DOHH2 (cell line): ENCODE results near the gene ERG.

Source experiments
- H3F3A ChIP-seq: fragments of 200-600 bp; sonication (generic), shearing (Covaris generic); 2 replicates; pipeline ENCODE4 v1.6.0; 2016; ENCODE audit warnings: antibody characterized with exemption, mild to moderate bottlenecking; ENCODE audit not compliant: control insufficient read depth, insufficient read depth
- H3K27ac ChIP-seq: fragments of 200-600 bp; sonication (generic); 2 replicates; pipeline ENCODE4 v1.5.1; 2014; ENCODE audit warnings: low read depth, mild to moderate bottlenecking, low read length, moderate library complexity
- H3K27me3 ChIP-seq: fragments of 200-600 bp; sonication (generic); 2 replicates; pipeline ENCODE4 v1.6.1; 2014; ENCODE audit warnings: mild to moderate bottlenecking, low read length, mixed read lengths; ENCODE audit not compliant: control insufficient read depth
- H3K36me3 ChIP-seq: fragments of 200-600 bp; sonication (generic); 2 replicates; pipeline ENCODE4 v1.6.1; 2014; ENCODE audit warnings: mild to moderate bottlenecking, low read length, moderate library complexity, mixed read lengths; ENCODE audit not compliant: control insufficient read depth
- H3K4me1 ChIP-seq: fragments of 200-600 bp; sonication (generic); 2 replicates; pipeline ENCODE4 v1.6.1; 2014; ENCODE audit warnings: mild to moderate bottlenecking, low read length, mixed read lengths; ENCODE audit not compliant: control insufficient read depth
- H3K4me2 ChIP-seq: fragments of 200-600 bp; sonication (generic); 2 replicates; pipeline ENCODE4 v1.6.0; 2014; ENCODE audit warnings: mild to moderate bottlenecking, low read length, moderate library complexity
- H3K4me3 ChIP-seq: fragments of 200-600 bp; sonication (generic); 2 replicates; pipeline ENCODE4 v1.5.1; 2014; ENCODE audit warnings: mild to moderate bottlenecking, low read length, mixed read lengths
- H3K79me2 ChIP-seq: fragments of 200-600 bp; sonication (generic); 2 replicates; pipeline ENCODE4 v1.6.1; 2014; ENCODE audit warnings: mild to moderate bottlenecking, low read length, mixed read lengths; ENCODE audit not compliant: control insufficient read depth
- H3K9me2 ChIP-seq: fragments of 200-600 bp; sonication (generic); replicated peaks from 2 replicates; pipeline ENCODE4 v1.6.1; 2014; ENCODE audit warnings: mild to moderate bottlenecking, low read length, mixed read lengths; ENCODE audit not compliant: control insufficient read depth
- H3K9me3 ChIP-seq: fragments of 200-600 bp; sonication (generic); 2 replicates; pipeline ENCODE4 v1.6.1; 2014; ENCODE audit warnings: antibody characterized with exemption, low read length, mixed read lengths; ENCODE audit not compliant: control insufficient read depth, insufficient read depth
- H4K20me1 ChIP-seq: fragments of 200-600 bp; sonication (generic); 2 replicates; pipeline ENCODE4 v1.6.0; 2014; ENCODE audit warnings: low read depth, mild to moderate bottlenecking, antibody characterized with exemption, low read length, moderate library complexity; ENCODE audit not compliant: control insufficient read depth, insufficient read depth
- CTCF ChIP-seq: fragments of 200-600 bp; sonication (generic); IDR thresholded peaks from one replicate; pipeline ENCODE4 v1.5.1; 2014; ENCODE audit warnings: antibody characterized with exemption, mild to moderate bottlenecking, low read depth, low read length; ENCODE audit not compliant: poor library complexity, severe bottlenecking
- EZH2phosphoT487 ChIP-seq: fragments of 200-600 bp; sonication (generic); IDR thresholded peaks from 2 replicates; pipeline ENCODE4 v1.6.1; 2017; ENCODE audit warnings: borderline replicate concordance, mild to moderate bottlenecking, antibody characterized with exemption, low read length, moderate library complexity, mixed read lengths

ERG gene

GRCh38 chr21:38490411-38491020 lies 7.8 kb downstream of the ERG start:
- H3K27ac ChIP-seq = no peak overlapping the region
- H3K4me1 ChIP-seq = no peaks in the 10 kb centered on the region
- H3K4me3 ChIP-seq = no peak overlapping the region

GRCh38 chr21:38489729-38490128 lies 8.5 kb downstream of the ERG start:
- TF ChIP-seq EZH2phosphoT487 (no peak), CTCF (no peak)

More at GRCh38 chr21:38490411-38491020, 7.8 kb downstream of the ERG start:
- Histone ChIP-seq H3K9me3 (no peaks in the 10 kb centered on the region), H4K20me1 (no peaks in the 10 kb centered on the region), H3K79me2 (no peaks in the 10 kb centered on the region), H3K36me3 (no peaks in the 10 kb centered on the region), H3K9me2 (no peaks in the 10 kb centered on the region), H3F3A (no peaks in the 10 kb centered on the region), H3K27me3 (peaks cover 19% of the 10 kb centered on the region), H3K4me2 (no peak overlapping the region)
- TF ChIP-seq CTCF = no peak

GRCh38 chr21:38489271-38489652 lies 9.0 kb downstream of the ERG start:
- H3F3A ChIP-seq = no peaks in the 10 kb centered on the region
- H3K9me2 ChIP-seq = no peaks in the 10 kb centered on the region
- no peaks in the 10 kb centered on the region for H4K20me1 ChIP-seq
- H3K36me3 ChIP-seq = no peaks in the 10 kb centered on the region
- H3K79me2 ChIP-seq = no peaks in the 10 kb centered on the region
- no peak overlapping the region for H3K4me3 ChIP-seq
- no peak for TF ChIP-seq EZH2phosphoT487
- TF ChIP-seq CTCF = no peak
- no peaks in the 10 kb centered on the region for H3K4me1 ChIP-seq
- H3K27me3 ChIP-seq = peaks cover 6% of the 10 kb centered on the region; the same call in 1 of the 2 replicates
- no peak overlapping the region for H3K27ac ChIP-seq
- H3K4me2 ChIP-seq = no peak overlapping the region
- H3K9me3 ChIP-seq = no peaks in the 10 kb centered on the region

More at GRCh38 chr21:38489729-38490128, 8.5 kb downstream of the ERG start:
- no peak overlapping the region for H3K4me3 ChIP-seq
- H3K9me3 ChIP-seq = no peaks in the 10 kb centered on the region
- H3K4me2 ChIP-seq = no peak overlapping the region
- H3K4me1 ChIP-seq = no peaks in the 10 kb centered on the region
- peaks cover 11% of the 10 kb centered on the region; the same call in 1 of the 2 replicates for H3K27me3 ChIP-seq
- H3K27ac ChIP-seq = no peak overlapping the region
- no peaks in the 10 kb centered on the region for H3F3A ChIP-seq
- H3K79me2 ChIP-seq = no peaks in the 10 kb centered on the region
- no peaks in the 10 kb centered on the region for H4K20me1 ChIP-seq
- no peaks in the 10 kb centered on the region for H3K36me3 ChIP-seq
- no peaks in the 10 kb centered on the region for H3K9me2 ChIP-seq
